Osteoblast (primary cell): Measurements from ENCODE around the gene INPP5B. TPM values are rescaled to one million over a fixed set of nuclear protein-coding genes. Genes with fewer than 3 reads are reported as not detected.

Experiments used
- DNase-seq: peaks from one replicate; pipeline ENCODE4 v3.0.0; 2011; ENCODE audit warnings: low spot score, mixed read lengths; ENCODE audit not compliant: insufficient read length; ENCODE audit errors: missing footprints
- H2AFZ ChIP-seq: 2 replicates; pipeline ENCODE4 v1.6.0; 2011; ENCODE audit warnings: mild to moderate bottlenecking, low read length
- H3K27ac ChIP-seq: 2 replicates; pipeline ENCODE4 v1.5.1; 2011; ENCODE audit warnings: mild to moderate bottlenecking, low read depth, low read length, moderate library complexity
- H3K27me3 ChIP-seq: 2 replicates; pipeline ENCODE4 v1.6.0; 2012; ENCODE audit warnings: mild to moderate bottlenecking, control low read depth, inconsistent platforms, low read length, moderate library complexity; ENCODE audit not compliant: insufficient read depth
- H3K36me3 ChIP-seq: 2 replicates; pipeline ENCODE4 v1.5.1; 2011; ENCODE audit warnings: mild to moderate bottlenecking, low read length, control low read depth, moderate library complexity; ENCODE audit not compliant: insufficient read depth
- H3K4me1 ChIP-seq: 2 replicates; pipeline ENCODE4 v1.5.1; 2011; ENCODE audit warnings: mild to moderate bottlenecking, low read length, control low read depth, moderate library complexity; ENCODE audit not compliant: insufficient read depth
- H3K4me2 ChIP-seq: 2 replicates; pipeline ENCODE4 v1.6.0; 2011; ENCODE audit warnings: mild to moderate bottlenecking, low read length; ENCODE audit not compliant: insufficient read depth
- H3K4me3 ChIP-seq: fragments of 200-600 bp; sonication (generic); 3 replicates; pipeline ENCODE4 v1.5.1; 2012; ENCODE audit warnings: mild to moderate bottlenecking, low read length, inconsistent platforms; ENCODE audit not compliant: insufficient read depth
- H3K79me2 ChIP-seq: 2 replicates; pipeline ENCODE4 v1.6.0; 2012; ENCODE audit warnings: mild to moderate bottlenecking, low read length, control low read depth, inconsistent platforms; ENCODE audit not compliant: insufficient read depth
- H3K9me3 ChIP-seq: 2 replicates; pipeline ENCODE4 v1.5.1; 2011; ENCODE audit warnings: low read depth, low read length, control low read depth
- H4K20me1 ChIP-seq: 2 replicates; pipeline ENCODE4 v1.6.0; 2012; ENCODE audit warnings: mild to moderate bottlenecking, low read length, control low read depth; ENCODE audit not compliant: insufficient read depth
- CTCF ChIP-seq: IDR thresholded peaks from 2 replicates; pipeline ENCODE4 v1.5.1; 2011; ENCODE audit warnings: mild to moderate bottlenecking, low read depth, low read length, moderate library complexity; ENCODE audit errors: extremely low read depth
- total RNA-seq: library from RNA; depleted of rRNA; stranded (reverse); fragments of >200 nt; gene quantifications from 2 replicates; pipeline ENCODE4 v1.2.3, GENCODE V29; 2012

Gene INPP5B
- total RNA-seq, 1 donor: 39.4 TPM

DNA sequence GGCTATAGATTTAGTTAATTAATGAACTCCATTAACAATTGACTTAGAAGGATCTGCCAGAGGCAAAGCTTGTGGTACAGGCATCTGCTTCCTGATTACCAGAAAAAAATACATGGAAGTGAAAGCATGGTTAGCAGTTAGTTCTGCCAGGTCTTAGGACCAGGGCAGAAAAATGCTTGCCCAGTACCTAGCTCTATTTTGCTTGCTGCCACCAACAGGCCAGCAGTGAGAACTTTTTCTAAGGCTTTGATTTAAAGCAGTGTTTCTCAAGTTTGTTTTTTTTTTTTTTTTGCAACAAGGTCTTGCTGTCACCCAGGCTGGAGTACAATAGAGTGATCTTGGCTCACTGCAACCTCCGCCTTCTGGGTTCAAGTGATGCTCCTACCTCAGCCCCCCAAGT is 71.0 kb downstream of the INPP5B start:
- Histone ChIP-seq H4K20me1 (no peaks in the 10 kb centered on the region), H3K9me3 (no peaks in the 10 kb centered on the region), H3K27ac (no peak overlapping the region), H3K27me3 (no peaks in the 10 kb centered on the region), H3K79me2 (no peaks in the 10 kb centered on the region), H2AFZ (no peak overlapping the region), H3K4me2 (no peak overlapping the region), H3K36me3 (peaks cover 54% of the 10 kb centered on the region), H3K4me3 (no peak overlapping the region), H3K4me1 (no peaks in the 10 kb centered on the region)
- no peak for DNase-seq
- TF ChIP-seq CTCF: peak; percentile 35

DNA sequence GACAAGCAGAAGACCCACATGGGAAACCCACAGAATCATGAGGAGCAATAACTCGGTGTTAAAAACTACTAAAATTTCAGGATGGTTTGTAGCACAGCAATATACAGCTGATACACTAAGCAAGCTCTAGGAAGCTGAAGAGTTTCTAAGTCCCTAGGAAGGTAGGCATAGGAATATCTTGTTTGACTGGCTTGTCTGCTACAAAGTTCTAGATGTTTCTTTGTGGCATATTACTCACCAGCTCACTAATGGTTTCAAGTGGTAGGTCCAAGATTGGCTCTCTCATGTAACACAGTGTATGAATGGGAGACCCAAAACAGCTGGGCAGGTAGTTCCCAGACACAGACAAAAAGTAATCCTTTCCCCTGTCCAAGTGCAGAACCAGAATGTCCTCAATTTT is 74.2 kb downstream of the INPP5B start:
- H3K36me3 ChIP-seq: peaks cover 55% of the 10 kb centered on the region

GRCh38 chr1:37868466-37868865 is 78.4 kb downstream of the INPP5B start:
- no peak overlapping the region for H3K4me3 ChIP-seq
- no peaks in the 10 kb centered on the region for H3K27me3 ChIP-seq
- no peaks in the 10 kb centered on the region for H3K9me3 ChIP-seq
- H3K4me2 ChIP-seq: no peak overlapping the region
- no peak overlapping the region for H3K27ac ChIP-seq
- peaks cover 60% of the 10 kb centered on the region for H3K36me3 ChIP-seq
- DNase-seq: no peak
- no peaks in the 10 kb centered on the region for H3K79me2 ChIP-seq
- no peak for TF ChIP-seq CTCF
- H4K20me1 ChIP-seq: no peaks in the 10 kb centered on the region
- no peak overlapping the region for H2AFZ ChIP-seq
- H3K4me1 ChIP-seq: no peaks in the 10 kb centered on the region

More for the DNA sequence above, 74.2 kb downstream of the INPP5B start:
- Histone ChIP-seq H3K79me2 (no peaks in the 10 kb centered on the region), H3K9me3 (no peaks in the 10 kb centered on the region), H3K4me3 (no peak overlapping the region), H3K4me1 (no peaks in the 10 kb centered on the region), H3K27me3 (no peaks in the 10 kb centered on the region), H2AFZ (no peak overlapping the region), H3K27ac (no peak overlapping the region), H3K4me2 (no peak overlapping the region), H4K20me1 (no peaks in the 10 kb centered on the region)
- DNase-seq: no peak
- TF ChIP-seq CTCF: no peak

- DNase-seq: no peak
- H3K79me2 ChIP-seq: no peaks in the 10 kb centered on the region
- no peaks in the 10 kb centered on the region for H3K4me1 ChIP-seq
- no peak overlapping the region for H2AFZ ChIP-seq
- peaks cover 53% of the 10 kb centered on the region for H3K36me3 ChIP-seq
- no peak overlapping the region for H3K27ac ChIP-seq
- no peaks in the 10 kb centered on the region for H3K27me3 ChIP-seq
- no peaks in the 10 kb centered on the region for H3K9me3 ChIP-seq
- no peaks in the 10 kb centered on the region for H4K20me1 ChIP-seq
- TF ChIP-seq CTCF: no peak
- H3K4me2 ChIP-seq: no peak overlapping the region
- H3K4me3 ChIP-seq: no peak overlapping the region
Observed at GRCh38 chr1:37867784-37868183, 79.1 kb downstream of the INPP5B start.
